Measurements from ENCODE around the gene UCK1. TPM values are rescaled to one million over a fixed set of nuclear protein-coding genes. Genes with fewer than 3 reads are reported as not detected.
A peak's percentile ranks its signal among the peaks of the same experiment; 100 is the strongest.

UCK1 gene
- total RNA-seq, 1 experiment from 2014 or later = 34.0 TPM

- no peak for DNase-seq (ENCODE audit: low spot score)
These were observed 34.1 kb downstream of the UCK1 start for GRCh38 chr9:131496844-131497405.

DNA sequence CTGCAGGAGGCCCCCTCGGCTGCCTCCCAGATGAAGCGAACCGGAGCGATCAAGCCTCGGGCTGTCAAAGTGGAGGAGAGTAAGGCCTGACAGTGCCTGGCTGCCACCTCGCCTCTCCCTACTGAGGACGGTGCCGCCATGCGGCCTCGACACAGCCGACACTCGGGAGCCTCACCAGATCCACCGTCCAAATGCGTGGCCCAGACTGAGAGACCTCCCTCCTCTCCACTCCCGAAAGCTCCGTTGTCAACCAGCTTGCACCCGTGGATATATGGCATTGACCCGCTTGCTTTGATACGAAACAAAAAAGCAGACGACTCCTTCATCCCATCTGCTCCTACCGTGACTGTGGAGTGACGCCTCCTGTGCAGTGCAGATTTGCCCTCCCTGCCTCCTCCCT, 35.3 kb downstream of the UCK1 start:
- no peak for DNase-seq (ENCODE audit: low spot score)

- no peak for DNase-seq (ENCODE audit: low spot score)
These were observed 36.7 kb downstream of the UCK1 start for GRCh38 chr9:131494296-131494870.

- no peak for DNase-seq (ENCODE audit: low spot score)
These were observed 39.0 kb downstream of the UCK1 start for GRCh38 chr9:131492070-131492469.

GRCh38 chr9:131491001-131491710, 39.9 kb downstream of the UCK1 start:
- DNase-seq (ENCODE audit: low spot score) = no peak

DNA sequence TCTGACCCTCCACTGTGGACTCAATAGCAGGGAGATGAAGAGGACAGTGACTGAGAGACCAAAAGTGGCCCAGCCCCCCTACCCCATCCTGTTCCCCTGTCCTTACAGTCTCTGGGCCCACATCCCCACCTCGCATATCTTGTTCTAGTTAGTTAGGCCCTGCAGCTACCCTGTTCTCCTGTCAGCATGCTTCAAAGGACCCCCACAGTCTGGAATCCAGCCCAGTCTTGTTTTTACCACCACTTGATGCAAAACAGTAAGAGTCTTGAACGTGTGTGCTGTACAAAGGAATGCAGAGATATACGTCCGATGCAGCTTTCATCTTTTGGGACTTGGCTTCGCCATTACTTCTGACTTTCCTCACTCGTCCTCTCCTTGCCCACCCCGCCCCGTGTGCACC, 40.5 kb downstream of the UCK1 start:
- no peak for DNase-seq (ENCODE audit: low spot score)

DNA sequence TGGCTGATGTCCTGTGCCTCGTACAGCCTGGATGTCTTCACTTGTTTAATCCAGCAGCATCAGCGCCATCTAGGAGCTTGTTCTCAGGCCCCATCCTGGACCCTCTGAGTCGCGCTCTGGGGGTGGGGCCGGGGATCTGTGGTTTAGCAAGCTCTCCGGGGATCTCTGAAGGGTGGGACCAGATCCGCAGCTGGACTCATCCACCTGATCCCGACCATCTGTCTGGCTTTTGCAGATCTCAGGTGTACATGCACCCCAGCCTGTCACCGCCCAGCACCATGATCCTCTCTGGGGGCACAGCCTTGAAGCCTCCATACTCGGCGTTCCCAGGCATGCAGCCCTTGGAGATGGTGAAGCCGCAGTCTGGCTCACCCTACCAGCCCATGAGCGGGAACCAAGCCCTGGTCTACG, 43.4 kb downstream of the UCK1 start:
- no peak for DNase-seq (ENCODE audit: low spot score)

DNA sequence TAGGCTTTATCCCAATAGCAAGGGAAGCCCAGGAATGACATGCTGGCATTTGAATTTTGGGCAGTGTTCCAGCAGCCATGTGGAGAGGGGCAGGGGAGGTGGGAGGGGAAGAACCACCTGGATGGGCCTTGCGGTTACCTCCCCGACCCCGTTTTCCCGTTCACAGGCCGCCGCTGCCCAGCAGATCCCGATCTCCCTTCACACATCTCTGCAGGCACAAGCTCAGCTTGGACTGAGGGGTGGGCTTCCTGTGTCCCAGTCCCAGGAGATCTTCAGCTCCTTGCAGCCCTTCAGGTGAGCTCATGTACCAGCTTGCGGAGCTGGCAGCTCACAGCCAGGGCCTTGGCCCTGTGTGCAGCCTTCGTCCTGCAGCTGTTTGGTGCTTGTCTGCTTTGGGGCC, 44.1 kb downstream of the UCK1 start:
- DNase-seq (ENCODE audit: low spot score) = no peak

DNA sequence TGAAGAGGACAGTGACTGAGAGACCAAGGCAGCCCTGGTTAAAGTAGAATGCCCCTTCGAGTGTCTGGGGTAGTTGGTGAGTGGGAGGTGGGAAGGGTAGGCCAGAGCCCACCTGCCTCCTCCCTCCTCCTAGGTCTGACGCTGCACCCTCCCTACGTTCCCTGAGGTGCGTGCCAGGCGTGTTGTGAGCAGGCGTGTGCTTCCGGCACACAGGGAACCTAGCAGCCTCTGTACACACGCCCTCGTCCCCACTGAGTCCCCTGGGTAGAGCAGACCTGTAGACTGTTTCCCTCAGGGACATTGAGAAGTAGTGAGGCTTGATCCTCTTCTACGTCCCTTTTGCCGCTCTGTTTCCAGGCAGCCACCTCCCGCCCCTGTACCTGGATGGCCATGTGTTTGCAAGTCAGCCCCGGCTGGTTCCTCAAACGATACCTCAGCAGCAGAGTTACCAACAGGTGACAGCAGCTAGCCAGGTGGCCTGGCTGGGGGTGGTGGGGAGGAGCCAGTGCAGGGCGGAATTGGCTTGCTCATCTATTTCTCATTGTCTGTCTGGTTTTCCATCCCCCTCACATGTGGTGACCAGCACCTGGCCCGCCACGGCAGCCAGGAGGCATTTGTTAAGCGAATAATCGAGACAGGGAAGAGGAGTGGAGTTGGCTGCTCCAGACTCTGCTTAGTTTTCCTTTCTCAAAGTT, 45.2 kb downstream of the UCK1 start:
- DNase-seq (ENCODE audit: low spot score) = no peak

- no peak for DNase-seq (ENCODE audit: low spot score)
These were observed 45.9 kb downstream of the UCK1 start for GRCh38 chr9:131485206-131485605.

- DNase-seq (ENCODE audit: low spot score) = no peak
These were observed 46.4 kb downstream of the UCK1 start for GRCh38 chr9:131484560-131485185.

DNA sequence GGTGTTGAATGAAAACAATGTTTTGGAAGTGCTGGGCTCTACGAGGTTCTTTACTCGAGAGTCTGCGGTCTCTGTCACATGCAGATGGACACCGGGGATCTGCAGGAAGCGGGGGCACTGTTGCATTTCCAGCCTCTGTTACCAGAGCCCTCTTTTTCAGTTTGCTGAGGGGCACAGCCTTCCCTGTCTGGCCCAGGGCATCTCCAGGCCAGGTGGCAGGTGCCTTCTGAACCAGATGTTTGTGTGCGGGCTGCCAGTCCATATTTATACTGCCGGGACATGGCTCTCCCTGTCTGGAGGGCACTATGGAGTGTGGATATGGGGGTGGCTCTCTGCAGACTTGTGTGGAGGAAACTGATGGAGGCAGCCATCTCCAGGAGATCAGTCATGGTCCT, 47.0 kb downstream of the UCK1 start:
- DNase-seq (ENCODE audit: low spot score) = no peak

- no peak for DNase-seq (ENCODE audit: low spot score)
These were observed 47.6 kb downstream of the UCK1 start for GRCh38 chr9:131483319-131484050.

DNA sequence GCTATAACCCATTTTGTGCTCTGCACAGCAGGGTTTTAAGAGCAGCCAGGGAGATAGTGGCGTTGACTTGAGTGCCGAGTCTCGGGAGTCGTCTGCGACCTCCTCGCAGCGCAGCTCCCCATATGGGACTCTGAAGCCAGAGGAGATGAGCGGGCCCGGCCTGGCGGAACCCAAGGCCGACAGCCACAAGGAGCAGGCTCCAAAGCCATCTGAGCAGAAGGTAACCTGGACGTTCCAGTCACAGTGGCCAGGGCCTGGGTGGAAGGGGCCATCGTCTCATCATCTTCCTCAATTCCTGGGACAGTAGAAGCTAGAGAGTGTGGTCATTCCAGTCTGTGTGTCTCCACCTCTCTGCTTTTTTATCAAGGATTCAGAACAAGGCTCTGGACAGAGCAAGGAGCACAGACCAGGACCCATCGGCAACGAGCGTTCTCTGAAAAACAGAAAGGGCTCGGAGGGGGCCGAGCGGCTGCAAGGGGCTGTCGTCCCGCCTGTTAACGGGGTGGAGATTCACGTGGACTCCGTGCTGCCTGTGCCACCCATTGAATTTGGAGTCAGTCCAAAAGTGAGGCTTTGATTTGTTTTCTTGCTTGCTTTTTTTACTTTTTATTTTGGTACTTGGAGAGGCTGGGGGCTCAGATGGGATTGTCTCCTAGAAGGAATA, 48.6 kb downstream of the UCK1 start:
- no peak for DNase-seq (ENCODE audit: low spot score)

DNA sequence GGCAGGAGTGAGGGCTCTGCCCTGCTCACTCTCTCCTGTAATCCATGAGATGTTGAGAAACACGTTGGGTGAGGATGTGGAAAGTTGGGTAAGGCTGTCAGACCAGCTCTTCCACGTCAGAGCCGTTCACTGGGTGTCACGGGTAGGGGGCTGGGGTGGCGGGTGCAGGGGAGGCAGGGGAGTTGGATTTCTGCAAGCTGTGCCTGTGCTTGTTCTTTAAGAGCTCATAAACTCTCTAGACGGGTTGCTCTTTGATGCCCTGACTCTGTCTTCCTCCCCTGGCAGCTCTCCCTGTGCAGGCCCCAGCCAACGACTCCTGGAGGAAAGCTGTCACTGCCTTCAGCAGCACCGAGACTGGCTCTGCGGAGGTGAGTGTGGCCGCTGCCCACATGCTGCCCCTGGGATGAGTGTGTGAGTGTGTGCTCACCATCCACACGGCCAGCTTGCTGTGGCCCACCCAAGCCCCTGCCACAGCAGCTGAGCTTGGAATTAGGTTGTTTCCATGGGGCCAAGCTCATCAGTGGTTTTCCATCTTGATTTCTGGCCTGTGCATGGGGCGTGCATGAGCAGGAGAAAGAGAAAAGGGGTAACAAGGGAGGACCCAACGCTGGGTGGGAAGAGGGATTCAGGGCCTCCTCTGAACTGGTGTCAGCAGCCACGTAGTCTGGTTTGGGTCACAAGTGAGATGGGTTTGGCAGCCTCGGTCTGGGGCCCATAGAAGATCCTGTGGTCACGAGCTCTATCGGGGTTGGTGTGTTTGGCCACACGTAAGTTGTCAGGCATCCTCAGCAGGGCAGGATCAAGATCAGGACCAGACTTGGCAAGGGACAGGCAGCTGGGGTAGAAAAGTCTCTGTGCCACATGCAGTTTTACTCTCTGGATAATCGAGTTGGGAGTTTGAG, 49.4 kb downstream of the UCK1 start:
- no peak for DNase-seq (ENCODE audit: low spot score)

GRCh38 chr9:131480258-131480657, 50.8 kb downstream of the UCK1 start:
- no peak for DNase-seq (ENCODE audit: low spot score)

GRCh38 chr9:131478911-131479310, 52.2 kb downstream of the UCK1 start:
- DNase-seq (ENCODE audit: low spot score) = no peak

DNA sequence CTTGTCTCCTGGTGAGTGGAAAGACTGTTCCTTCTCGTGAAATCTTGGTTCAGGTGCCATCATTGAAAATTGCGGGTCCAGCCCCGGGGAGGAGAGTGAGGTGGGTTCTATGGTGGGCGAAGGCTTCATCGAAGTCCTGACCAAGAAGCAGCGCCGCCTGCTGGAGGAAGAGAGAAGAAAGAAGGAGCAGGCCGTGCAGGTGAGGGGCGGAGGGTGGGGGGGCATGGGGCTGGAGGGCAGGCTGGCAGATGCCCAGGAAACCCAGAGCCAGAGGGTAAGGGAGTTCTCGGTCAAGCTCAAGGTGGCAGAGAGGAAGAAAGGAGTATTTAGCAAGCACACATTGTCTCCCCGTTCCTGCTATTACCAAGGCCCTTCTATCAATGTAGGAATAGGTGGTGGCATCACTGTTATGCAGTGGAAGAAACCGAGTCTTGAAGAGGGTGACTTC, 52.6 kb downstream of the UCK1 start:
- peak; percentile 65 for DNase-seq (ENCODE audit: low spot score)

DNA sequence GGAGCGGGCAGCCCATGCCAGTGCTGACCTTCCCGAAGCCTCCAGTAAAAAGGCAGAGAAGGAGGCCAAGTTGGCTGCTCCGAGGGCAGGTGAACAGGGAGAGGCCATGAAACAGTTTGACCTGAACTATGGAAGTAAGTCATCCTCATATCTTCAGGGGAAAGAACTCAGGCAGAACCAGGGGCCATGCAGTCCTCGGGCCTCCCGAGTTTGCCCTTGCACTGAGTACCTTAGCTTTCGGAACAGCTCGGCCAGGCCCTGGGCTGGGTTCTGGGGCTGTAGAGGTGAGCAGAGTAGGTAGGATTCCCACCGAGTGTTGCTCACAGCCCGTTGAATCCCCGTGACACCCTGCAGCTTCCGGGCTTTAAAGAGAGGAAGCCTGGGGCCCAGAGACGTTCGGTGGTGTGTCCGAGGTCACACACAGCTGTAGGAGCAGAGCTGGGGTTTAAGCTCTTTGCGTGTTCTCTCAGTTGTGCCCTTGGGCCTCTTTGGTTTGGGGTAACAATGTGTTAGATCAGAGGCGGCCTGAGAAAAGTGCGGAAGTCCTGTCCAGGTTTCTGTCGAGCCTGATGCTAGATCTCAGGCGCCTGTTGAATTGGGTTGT, 53.1 kb downstream of the UCK1 start:
- no peak for DNase-seq (ENCODE audit: low spot score)

All from HT-29 (cell line).